Liver (tissue), 9 donors: ENCODE measurements around the gene ADPGK. TPM values are rescaled to one million over a fixed set of nuclear protein-coding genes. Genes with fewer than 3 reads are reported as not detected.

Experiments
- DNase-seq: peaks from one replicate; pipeline ENCODE4 v3.0.0-alpha.2; 2017; ENCODE audit warnings: low spot score
- H3K27ac ChIP-seq, 2 donors: one replicate each; pipeline ENCODE4 v1.7.0; 2013; ENCODE audit warnings: inconsistent platforms in 2 of 2, low read length in 2 of 2, control low read depth in 1 of 2, low read depth in 1 of 2, mild to moderate bottlenecking in 1 of 2
- H3K27me3 ChIP-seq, 4 donors: one replicate each; pipeline versions ENCODE4 v1.6.1 to v1.7.0; 2013; ENCODE audit warnings: low read length in 3 of 4, inconsistent platforms in 1 of 4, mild to moderate bottlenecking in 1 of 4, moderate library complexity in 1 of 4; ENCODE audit not compliant: control insufficient read depth in 4 of 4, insufficient read depth in 4 of 4
- H3K36me3 ChIP-seq, 4 donors: one replicate each; pipeline versions ENCODE4 v1.6.1 to v1.7.0; 2013; ENCODE audit warnings: low read length in 3 of 4, mild to moderate bottlenecking in 3 of 4, low read depth in 1 of 4, moderate library complexity in 1 of 4; ENCODE audit not compliant: control insufficient read depth in 4 of 4, insufficient read depth in 3 of 4
- H3K4me1 ChIP-seq, 4 donors: one replicate each; pipeline versions ENCODE4 v1.6.1 to v1.7.0; 2013; ENCODE audit warnings: low read length in 3 of 4, mild to moderate bottlenecking in 3 of 4, moderate library complexity in 1 of 4; ENCODE audit not compliant: control insufficient read depth in 4 of 4, insufficient read depth in 4 of 4
- H3K4me3 ChIP-seq, 3 donors: one replicate each; pipeline versions ENCODE4 v1.6.1 to v1.7.0; 2013; ENCODE audit warnings: low read length in 3 of 3, control low read depth in 1 of 3, low read depth in 1 of 3, mild to moderate bottlenecking in 1 of 3
- H3K9ac ChIP-seq, 2 donors: one replicate each; pipeline ENCODE4 v1.7.0; 2013; ENCODE audit warnings: low read length in 2 of 2, mild to moderate bottlenecking in 2 of 2, moderate library complexity in 2 of 2, control low read depth in 1 of 2, low read depth in 1 of 2
- H3K9me3 ChIP-seq, 4 donors: one replicate each; pipeline versions ENCODE4 v1.6.1 to v1.7.0; 2013; ENCODE audit warnings: low read length in 3 of 4; ENCODE audit not compliant: control insufficient read depth in 4 of 4
- EGR1 ChIP-seq, 2 donors: IDR thresholded peaks; 2 replicates each; pipeline ENCODE4 v1.6.1; 2016 to 2018; ENCODE audit warnings: antibody characterized with exemption in 2 of 2, low read depth in 2 of 2
- FOXA1 ChIP-seq: IDR thresholded peaks from 2 replicates; pipeline ENCODE4 v1.6.1; 2016; ENCODE audit warnings: antibody characterized with exemption
- FOXA2 ChIP-seq: IDR thresholded peaks from 2 replicates; pipeline ENCODE4 v1.6.1; 2016; ENCODE audit warnings: antibody characterized with exemption
- GABPA ChIP-seq, 2 donors: IDR thresholded peaks in 1 of 2; conservative IDR thresholded peaks in 1 of 2; 2 replicates each; pipeline ENCODE4 v1.6.1; 2016; ENCODE audit warnings: antibody characterized with exemption in 2 of 2, mild to moderate bottlenecking in 1 of 2, moderate library complexity in 1 of 2
- HNF4A ChIP-seq, 2 donors: conservative IDR thresholded peaks; 2 replicates each; pipeline ENCODE4 v1.6.1; 2016; ENCODE audit warnings: antibody characterized with exemption in 2 of 2, mild to moderate bottlenecking in 2 of 2
- HNF4G ChIP-seq: IDR thresholded peaks from 2 replicates; pipeline ENCODE4 v1.6.1; 2016; ENCODE audit warnings: antibody characterized with exemption
- JUND ChIP-seq, 2 donors: IDR thresholded peaks; 2 replicates each; pipeline ENCODE4 v1.6.1; 2016; ENCODE audit warnings: antibody characterized with exemption in 2 of 2
- RAD21 ChIP-seq, 2 donors: IDR thresholded peaks; 2 replicates each; pipeline ENCODE4 v1.6.1; 2016; ENCODE audit warnings: antibody characterized with exemption in 2 of 2, mild to moderate bottlenecking in 2 of 2
- REST ChIP-seq: IDR thresholded peaks from 2 replicates; pipeline ENCODE4 v1.6.1; 2016; ENCODE audit warnings: antibody characterized with exemption, mild to moderate bottlenecking
- TAF1 ChIP-seq: conservative IDR thresholded peaks from 2 replicates; pipeline ENCODE4 v1.6.1; 2016; ENCODE audit warnings: antibody characterized with exemption, mild to moderate bottlenecking
- YY1 ChIP-seq: IDR thresholded peaks from 2 replicates; pipeline ENCODE4 v1.6.1; 2016; ENCODE audit warnings: antibody characterized with exemption, mild to moderate bottlenecking
- ZBTB33 ChIP-seq: IDR thresholded peaks from 2 replicates; pipeline ENCODE4 v1.6.1; 2016; ENCODE audit warnings: antibody characterized with exemption
- WGBS: extraction: QIAGEN DNeasy Blood & Tissue Kit; methylation state at CpG from one replicate; pipeline ENCODE4 v1.1.7; 2013; 5-methylcytosine and 5-hydroxymethylcytosine counted together
- polyA plus RNA-seq, 2 donors: library from polyadenylated mRNA; stranded (reverse) in 1 of 2; unstranded in 1 of 2; fragments of 200-250 nt in 1 of 2; fragments of >200 nt in 1 of 2; fragmentation: Nextera tagmentation in 1 of 2; extraction: Ambion mirVana in 1 of 2; gene quantifications; one replicate each; pipeline versions ENCODE4 v1.2.1 to v1.2.3, GENCODE V29; 2013 to 2015
- total RNA-seq, 2 donors: library from RNA; depleted of rRNA; stranded (reverse); fragments of >200 nt; gene quantifications; one replicate each; pipeline ENCODE4 v1.2.3, GENCODE V29; 2014
- donor health status: healthy.
- donor health status: healthy.
- donor health status: healthy.
- donor health status: healthy.
- donor health status: healthy.

ADPGK gene
- total and polyA plus RNA-seq, 4 donors = 12.2 to 35.5 (median 20.0) TPM

GRCh38 chr15:72792431-72792830, 8.9 kb upstream of the ADPGK start:
- no peak overlapping the region for H3K9ac ChIP-seq
- no peaks in the 10 kb centered on the region for H3K36me3 ChIP-seq
- H3K4me3 ChIP-seq = no peak overlapping the region
- 91% methylated on average over 2 of the region's 2 CpGs for WGBS
- H3K27ac ChIP-seq = no peak overlapping the region
- no peaks in the 10 kb centered on the region for H3K9me3 ChIP-seq
- H3K27me3 ChIP-seq = no peaks in the 10 kb centered on the region
- H3K4me1 ChIP-seq = peaks cover 5 to 10% (median 7%) of the 10 kb centered on the region in 4 donors
- TF ChIP-seq ZBTB33 (no peak), TAF1 (no peak), HNF4A (conservative IDR thresholded peaks at IDR 0.05) (no peak), FOXA2 (no peak), REST (no peak), HNF4G (no peak), JUND (IDR thresholded peaks at IDR 0.05) (no peak), GABPA (IDR thresholded peaks at IDR 0.05 in 1 of 2, conservative IDR thresholded peaks at IDR 0.05 in 1 of 2) (no peak)
- DNase-seq = no peak

GRCh38 chr15:72790302-72790910, 6.8 kb upstream of the ADPGK start:
- TF ChIP-seq GABPA (IDR thresholded peaks at IDR 0.05 in 1 of 2, conservative IDR thresholded peaks at IDR 0.05 in 1 of 2) = no peak
- no peak for TF ChIP-seq RAD21 (IDR thresholded peaks at IDR 0.05)
- no peak for TF ChIP-seq YY1
- no peak for TF ChIP-seq EGR1 (IDR thresholded peaks at IDR 0.05; ENCODE audit: low read depth in 2 of 2)
- no peak for TF ChIP-seq HNF4G
- TF ChIP-seq REST = no peak
- TF ChIP-seq ZBTB33 = no peak
- no peak for TF ChIP-seq FOXA1
- no peak for TF ChIP-seq TAF1
- H3K4me3 ChIP-seq = no peak overlapping the region
- H3K27ac ChIP-seq = no peak overlapping the region
- no peak for DNase-seq
- H3K4me1 ChIP-seq = no peaks in the 10 kb centered on the region
- H3K36me3 ChIP-seq = no peaks in the 10 kb centered on the region
- 67% methylated on average over 1 of the region's 1 CpG for WGBS
- H3K9me3 ChIP-seq = no peaks in the 10 kb centered on the region
- H3K27me3 ChIP-seq = no peaks in the 10 kb centered on the region
- no peak overlapping the region for H3K9ac ChIP-seq
